Glutamatergic neuron (in vitro differentiated cells): ENCODE data around the gene SHANK2. TPM values are rescaled to one million over a fixed set of nuclear protein-coding genes. Genes with fewer than 3 reads are reported as not detected.

Experiments used
- DNase-seq: peaks from one replicate; pipeline ENCODE4 v3.0.0; 2022
- H3K27ac Mint-ChIP-seq: one replicate; pipeline ENCODE4 v1.8.0; 2020; ENCODE audit warnings: mild to moderate bottlenecking, mixed read lengths, inconsistent platforms; ENCODE audit not compliant: unreplicated experiment
- H3K27me3 Mint-ChIP-seq: one replicate; pipeline ENCODE4 v1.8.0; 2020; ENCODE audit warnings: mild to moderate bottlenecking, moderate library complexity, mixed read lengths, inconsistent platforms; ENCODE audit not compliant: unreplicated experiment
- H3K36me3 Mint-ChIP-seq: one replicate; pipeline ENCODE4 v1.8.0; 2020; ENCODE audit warnings: mild to moderate bottlenecking, mixed read lengths, inconsistent platforms; ENCODE audit not compliant: unreplicated experiment
- H3K4me1 Mint-ChIP-seq: one replicate; pipeline ENCODE4 v1.8.0; 2020; ENCODE audit warnings: mild to moderate bottlenecking, low read depth, mixed read lengths, inconsistent platforms; ENCODE audit not compliant: unreplicated experiment
- H3K4me3 Mint-ChIP-seq: one replicate; pipeline ENCODE4 v1.8.0; 2020; ENCODE audit warnings: mild to moderate bottlenecking, mixed read lengths, inconsistent platforms; ENCODE audit not compliant: unreplicated experiment
- H3K9me3 Mint-ChIP-seq: one replicate; pipeline ENCODE4 v1.8.0; 2020; ENCODE audit warnings: mild to moderate bottlenecking, moderate library complexity, mixed read lengths, inconsistent platforms; ENCODE audit not compliant: unreplicated experiment
- total RNA-seq: library from RNA; stranded (reverse); fragmentation: NEBNext Ultra II Directional; extraction: Animal tissue kit (Norgen Biotek cat#: 25700); gene quantifications from one replicate; pipeline ENCODE4 v1.2.1, GENCODE V29; 2021; ENCODE audit not compliant: unreplicated experiment
- TF ChIP-seq, protein P1 (sequence below): fragments of 200-600 bp; sonication (generic); IDR thresholded peaks from one replicate; pipeline ENCODE4 v1.5.0; 2021; ENCODE audit not compliant: partially characterized antibody, unreplicated experiment

SHANK2 gene
- total RNA-seq, 1 donor from 2014 or later, result 23.0 TPM

- DNase-seq, result no peak
- Mint-ChIP-seq H3K27me3 (peaks cover 2% of the 10 kb centered on the region), H3K36me3 (peaks cover 6% of the 10 kb centered on the region), H3K27ac (no peak overlapping the region), H3K4me1 (peaks cover 5% of the 10 kb centered on the region), H3K9me3 (peaks cover 6% of the 10 kb centered on the region), H3K4me3 (no peak overlapping the region)
- TF ChIP-seq, protein P1, sequence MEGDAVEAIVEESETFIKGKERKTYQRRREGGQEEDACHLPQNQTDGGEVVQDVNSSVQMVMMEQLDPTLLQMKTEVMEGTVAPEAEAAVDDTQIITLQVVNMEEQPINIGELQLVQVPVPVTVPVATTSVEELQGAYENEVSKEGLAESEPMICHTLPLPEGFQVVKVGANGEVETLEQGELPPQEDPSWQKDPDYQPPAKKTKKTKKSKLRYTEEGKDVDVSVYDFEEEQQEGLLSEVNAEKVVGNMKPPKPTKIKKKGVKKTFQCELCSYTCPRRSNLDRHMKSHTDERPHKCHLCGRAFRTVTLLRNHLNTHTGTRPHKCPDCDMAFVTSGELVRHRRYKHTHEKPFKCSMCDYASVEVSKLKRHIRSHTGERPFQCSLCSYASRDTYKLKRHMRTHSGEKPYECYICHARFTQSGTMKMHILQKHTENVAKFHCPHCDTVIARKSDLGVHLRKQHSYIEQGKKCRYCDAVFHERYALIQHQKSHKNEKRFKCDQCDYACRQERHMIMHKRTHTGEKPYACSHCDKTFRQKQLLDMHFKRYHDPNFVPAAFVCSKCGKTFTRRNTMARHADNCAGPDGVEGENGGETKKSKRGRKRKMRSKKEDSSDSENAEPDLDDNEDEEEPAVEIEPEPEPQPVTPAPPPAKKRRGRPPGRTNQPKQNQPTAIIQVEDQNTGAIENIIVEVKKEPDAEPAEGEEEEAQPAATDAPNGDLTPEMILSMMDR, result no peak
These were observed 46.2 kb downstream of the SHANK2 start for GRCh38 chr11:71206186-71206585.

DNA sequence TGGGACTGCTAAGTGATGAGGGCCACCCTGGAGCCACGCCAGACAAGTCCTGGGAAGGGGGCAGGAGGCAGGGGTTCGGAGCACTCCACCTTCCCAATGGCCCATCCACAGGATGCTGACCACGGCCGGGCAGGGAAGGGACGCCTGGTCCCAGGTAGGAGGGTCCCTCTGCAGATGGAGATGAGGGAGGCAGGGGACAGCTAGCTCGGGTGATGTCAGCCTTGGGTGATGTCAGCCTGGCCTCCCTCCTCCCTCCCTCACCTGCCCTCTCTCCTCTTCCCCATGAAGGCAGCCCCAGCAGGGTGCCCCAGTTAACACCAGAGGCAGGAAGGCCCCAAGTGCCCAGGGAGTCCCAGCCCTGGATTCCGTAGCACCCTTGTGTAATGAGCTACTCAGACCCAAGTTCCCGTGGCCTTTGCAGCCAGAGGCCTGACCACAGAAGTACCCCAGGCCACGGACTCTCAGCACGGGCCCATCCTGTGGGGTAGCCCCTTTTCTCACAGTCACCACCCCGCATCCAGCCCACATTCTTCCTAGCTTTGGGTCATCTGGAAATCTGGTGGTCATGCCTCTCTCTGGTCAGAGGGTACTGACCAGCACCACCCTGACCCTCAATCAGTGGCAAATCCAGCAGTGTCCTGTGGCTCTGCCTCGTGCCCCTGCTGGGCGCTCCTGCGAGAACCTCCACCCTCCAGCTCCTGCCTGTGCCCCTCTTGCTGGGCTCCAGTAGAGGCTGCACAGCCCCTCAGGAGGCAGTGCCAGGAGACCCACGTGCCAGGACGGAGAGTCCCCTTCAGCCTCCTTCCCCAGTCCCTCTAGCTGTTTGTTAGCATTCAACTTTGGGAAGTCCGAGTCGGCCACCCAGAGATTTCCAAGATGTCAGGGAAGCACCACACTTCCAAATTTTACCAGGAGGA, 47.4 kb downstream of the SHANK2 start:
- TF ChIP-seq, protein P1, result no peak
- Mint-ChIP-seq H3K4me3 (no peak overlapping the region), H3K27ac (no peak overlapping the region), H3K4me1 (peaks cover 5% of the 10 kb centered on the region), H3K36me3 (peaks cover 6% of the 10 kb centered on the region), H3K9me3 (peaks cover 4% of the 10 kb centered on the region), H3K27me3 (peaks cover 2% of the 10 kb centered on the region)
- DNase-seq, result no peak

- Mint-ChIP-seq H3K27ac (no peak overlapping the region), H3K4me1 (peaks cover 5% of the 10 kb centered on the region), H3K9me3 (peaks cover 4% of the 10 kb centered on the region), H3K27me3 (peaks cover 2% of the 10 kb centered on the region), H3K4me3 (no peak overlapping the region), H3K36me3 (peaks cover 6% of the 10 kb centered on the region)
- TF ChIP-seq, protein P1, result no peak
- no peak for DNase-seq
These were observed 48.1 kb downstream of the SHANK2 start for GRCh38 chr11:71204294-71204693.

DNA sequence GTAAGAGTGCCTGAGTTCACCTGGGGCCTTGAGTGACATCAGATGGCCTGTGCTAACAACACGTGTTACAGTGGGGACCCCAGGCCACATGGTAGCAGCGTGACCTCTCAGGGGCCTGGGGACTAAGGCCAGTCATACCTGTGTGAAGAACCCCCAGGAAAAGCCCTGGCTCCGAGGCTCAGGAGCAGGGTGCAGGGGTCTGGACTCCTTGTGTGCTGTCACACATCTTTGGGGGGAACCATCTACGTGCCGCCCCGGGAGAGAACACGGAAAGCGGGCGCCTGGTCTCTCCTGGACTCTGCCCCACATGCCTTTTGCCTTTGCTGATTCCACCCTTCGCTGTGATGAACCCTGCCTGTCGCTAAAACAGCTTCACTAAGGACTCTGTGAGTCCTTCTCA, 48.7 kb downstream of the SHANK2 start:
- Mint-ChIP-seq H3K27me3 (peaks cover 2% of the 10 kb centered on the region), H3K9me3 (peaks cover 2% of the 10 kb centered on the region), H3K27ac (no peak overlapping the region), H3K4me1 (peaks cover 5% of the 10 kb centered on the region), H3K4me3 (no peak overlapping the region), H3K36me3 (peaks cover 6% of the 10 kb centered on the region)
- TF ChIP-seq, protein P1, result no peak
- DNase-seq, result no peak

DNA sequence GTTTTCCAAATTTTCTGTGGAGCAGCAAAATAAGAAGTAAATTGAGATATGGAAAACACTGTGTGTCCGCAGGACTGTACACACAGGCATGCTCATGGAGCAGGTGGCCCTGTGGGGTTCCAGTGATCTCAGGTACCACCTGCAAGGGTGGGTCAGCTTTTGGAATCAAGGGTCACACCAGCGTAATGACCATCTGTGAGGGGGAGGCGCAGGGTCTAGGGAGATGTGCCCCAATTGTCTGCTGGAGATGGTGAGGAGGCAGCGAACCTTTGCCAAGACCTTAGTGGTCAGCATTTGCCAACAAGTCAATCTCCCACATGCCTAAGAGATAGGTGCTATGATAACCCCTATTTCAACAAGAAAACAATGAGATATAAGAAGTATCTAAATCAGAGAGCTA, 49.4 kb downstream of the SHANK2 start:
- no peak overlapping the region for H3K27ac Mint-ChIP-seq
- TF ChIP-seq, protein P1, result no peak
- H3K9me3 Mint-ChIP-seq, result peaks cover 1% of the 10 kb centered on the region
- peaks cover 6% of the 10 kb centered on the region for H3K36me3 Mint-ChIP-seq
- H3K4me3 Mint-ChIP-seq, result no peak overlapping the region
- H3K4me1 Mint-ChIP-seq, result peaks cover 5% of the 10 kb centered on the region
- no peak for DNase-seq
- peaks cover 2% of the 10 kb centered on the region for H3K27me3 Mint-ChIP-seq
